Measurements from ENCODE around the gene SYNRG. TPM values are rescaled to one million over a fixed set of nuclear protein-coding genes. Genes with fewer than 3 reads are reported as not detected.

The SYNRG gene
- total RNA-seq, 1 experiment from 2014 or later: 40.5 TPM

DNA sequence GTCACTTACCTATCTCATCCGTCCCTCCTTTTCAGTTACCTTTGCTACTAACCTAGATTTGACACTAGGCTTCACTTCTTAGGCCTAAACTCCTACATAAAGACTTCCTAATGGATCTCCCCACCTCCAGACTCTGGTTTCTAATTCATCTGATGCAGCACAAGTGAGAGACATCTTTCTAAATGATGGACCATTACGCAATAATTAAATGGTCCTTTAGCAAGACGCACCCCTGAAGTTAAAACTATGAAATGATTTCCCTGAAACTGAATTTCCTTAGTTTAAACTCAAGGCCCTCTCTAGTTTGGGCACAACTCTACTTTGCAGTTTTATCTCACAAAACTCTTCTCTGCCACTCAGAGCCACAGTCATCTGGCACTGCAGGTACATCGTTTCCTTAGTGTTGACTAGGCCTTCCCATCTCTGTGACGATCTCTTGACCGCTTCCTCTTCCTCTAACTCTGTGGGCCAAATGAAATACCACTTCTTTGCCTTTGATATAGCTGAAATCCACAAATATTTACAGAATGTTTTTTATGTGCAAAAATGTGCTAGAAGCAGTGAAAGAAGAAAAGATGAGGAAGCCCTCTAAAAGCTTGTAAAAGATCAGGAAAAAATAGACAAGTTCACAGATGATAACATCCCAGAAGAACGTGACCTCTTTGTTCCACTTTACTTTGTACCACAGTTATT lies 3.3 kb downstream of the SYNRG start:
- TF ChIP-seq, protein P1, sequence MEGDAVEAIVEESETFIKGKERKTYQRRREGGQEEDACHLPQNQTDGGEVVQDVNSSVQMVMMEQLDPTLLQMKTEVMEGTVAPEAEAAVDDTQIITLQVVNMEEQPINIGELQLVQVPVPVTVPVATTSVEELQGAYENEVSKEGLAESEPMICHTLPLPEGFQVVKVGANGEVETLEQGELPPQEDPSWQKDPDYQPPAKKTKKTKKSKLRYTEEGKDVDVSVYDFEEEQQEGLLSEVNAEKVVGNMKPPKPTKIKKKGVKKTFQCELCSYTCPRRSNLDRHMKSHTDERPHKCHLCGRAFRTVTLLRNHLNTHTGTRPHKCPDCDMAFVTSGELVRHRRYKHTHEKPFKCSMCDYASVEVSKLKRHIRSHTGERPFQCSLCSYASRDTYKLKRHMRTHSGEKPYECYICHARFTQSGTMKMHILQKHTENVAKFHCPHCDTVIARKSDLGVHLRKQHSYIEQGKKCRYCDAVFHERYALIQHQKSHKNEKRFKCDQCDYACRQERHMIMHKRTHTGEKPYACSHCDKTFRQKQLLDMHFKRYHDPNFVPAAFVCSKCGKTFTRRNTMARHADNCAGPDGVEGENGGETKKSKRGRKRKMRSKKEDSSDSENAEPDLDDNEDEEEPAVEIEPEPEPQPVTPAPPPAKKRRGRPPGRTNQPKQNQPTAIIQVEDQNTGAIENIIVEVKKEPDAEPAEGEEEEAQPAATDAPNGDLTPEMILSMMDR (IDR thresholded peaks at IDR 0.05; ENCODE audit: insufficient read depth in 1 of 2, low read depth in 1 of 2, low read length in 1 of 2, severe bottlenecking in 1 of 2, unreplicated experiment in 1 of 2): no peak
- Mint-ChIP-seq H3K27ac (ENCODE audit: unreplicated experiment) (no peak overlapping the region), H3K4me3 (ENCODE audit: unreplicated experiment) (no peak overlapping the region), H3K27me3 (ENCODE audit: insufficient read depth, unreplicated experiment) (no peaks in the 10 kb centered on the region), H3K4me1 (ENCODE audit: low read depth, unreplicated experiment) (no peaks in the 10 kb centered on the region), H3K36me3 (ENCODE audit: insufficient read depth, unreplicated experiment) (peaks cover 36% of the 10 kb centered on the region), H3K9me3 (ENCODE audit: unreplicated experiment) (no peaks in the 10 kb centered on the region)
- Histone ChIP-seq H3K27me3 (replicated peaks; ENCODE audit: control insufficient read depth, insufficient read depth, low read length) (no peaks in the 10 kb centered on the region), H3K4me3 (ENCODE audit: low read depth, low read length) (no peak overlapping the region), H3K4me1 (0 out of 2 replicates have a peak, but pooled peaks cover 3% of the 10 kb centered on the region), H3K36me3 (ENCODE audit: control insufficient read depth, insufficient read depth, low read length) (no peaks in the 10 kb centered on the region; the same call in none of the 2 replicates), H3K9me3 (no peaks in the 10 kb centered on the region)
- no TSS peak for BruUV-seq (replicated peaks)
- ChIA-PET CTCF (no interaction called here), POLR2A (no interaction called here)
- DNase-seq: no peak
- intact Hi-C loops (cut with micrococcal nuclease; ENCODE audit: unreplicated experiment): no loop called here

DNA sequence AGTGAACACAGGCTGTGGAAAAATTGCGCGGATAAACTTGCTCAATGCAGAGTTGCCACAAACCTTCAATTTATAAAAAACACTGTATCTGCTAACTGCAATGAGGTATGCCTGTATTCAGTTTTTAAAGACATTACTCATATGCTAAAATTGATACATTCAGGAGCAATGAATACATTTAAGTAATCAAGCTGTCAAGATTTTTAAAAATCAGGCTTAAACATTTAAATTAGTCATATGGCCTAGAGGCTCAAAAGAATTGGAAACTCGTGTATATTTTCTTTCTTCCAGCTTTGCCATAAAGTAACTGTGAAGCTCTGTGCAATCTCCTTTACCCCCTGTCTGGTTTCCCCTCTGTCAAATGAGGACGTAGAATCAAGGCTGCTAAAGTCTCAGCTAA lies 4.1 kb downstream of the SYNRG start:
- H3K9me3 Mint-ChIP-seq (ENCODE audit: unreplicated experiment): no peaks in the 10 kb centered on the region
- POLR2A ChIA-PET: no interaction called here
- no peaks in the 10 kb centered on the region for H3K9me3 ChIP-seq
- DNase-seq: no peak
- H3K4me3 ChIP-seq (ENCODE audit: low read depth, low read length): no peak overlapping the region
- no peaks in the 10 kb centered on the region; the same call in none of the 2 replicates for H3K36me3 ChIP-seq (ENCODE audit: control insufficient read depth, insufficient read depth, low read length)
- intact Hi-C loops (cut with micrococcal nuclease; ENCODE audit: unreplicated experiment): no loop called here
- no TSS peak for BruUV-seq (replicated peaks)
- no peaks in the 10 kb centered on the region for H3K27me3 ChIP-seq (replicated peaks; ENCODE audit: control insufficient read depth, insufficient read depth, low read length)
- no peaks in the 10 kb centered on the region for H3K27me3 Mint-ChIP-seq (ENCODE audit: insufficient read depth, unreplicated experiment)
- no peak overlapping the region for H3K4me3 Mint-ChIP-seq (ENCODE audit: unreplicated experiment)
- TF ChIP-seq, protein P1 (IDR thresholded peaks at IDR 0.05; ENCODE audit: insufficient read depth in 1 of 2, low read depth in 1 of 2, low read length in 1 of 2, severe bottlenecking in 1 of 2, unreplicated experiment in 1 of 2): no peak
- no peaks in the 10 kb centered on the region for H3K4me1 Mint-ChIP-seq (ENCODE audit: low read depth, unreplicated experiment)
- no peaks in the 10 kb centered on the region for H3K4me1 ChIP-seq
- CTCF ChIA-PET: no interaction called here
- H3K36me3 Mint-ChIP-seq (ENCODE audit: insufficient read depth, unreplicated experiment): peaks cover 33% of the 10 kb centered on the region
- H3K27ac Mint-ChIP-seq (ENCODE audit: unreplicated experiment): no peak overlapping the region

DNA sequence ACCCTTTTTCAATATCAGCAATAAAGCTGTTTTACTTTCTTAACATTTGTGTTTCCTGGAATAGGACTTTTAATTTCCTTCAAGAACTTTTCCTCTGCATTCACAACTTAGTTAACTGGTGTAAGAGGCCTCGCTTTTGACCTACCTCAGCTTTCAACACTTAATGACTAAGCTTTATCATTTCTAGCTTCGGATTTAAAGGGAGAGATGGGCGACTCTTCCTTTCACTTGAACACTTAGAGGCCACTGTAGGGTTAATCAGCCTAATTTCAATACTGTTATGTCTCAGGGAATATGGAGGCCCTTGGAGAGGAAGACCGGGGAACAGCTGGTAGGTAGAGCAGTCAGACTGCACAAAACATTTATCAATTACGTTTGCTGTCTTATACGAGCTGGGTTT lies 4.7 kb downstream of the SYNRG start:
- Mint-ChIP-seq H3K4me3 (ENCODE audit: unreplicated experiment) (no peak overlapping the region), H3K36me3 (ENCODE audit: insufficient read depth, unreplicated experiment) (peaks cover 28% of the 10 kb centered on the region), H3K4me1 (ENCODE audit: low read depth, unreplicated experiment) (no peaks in the 10 kb centered on the region), H3K27me3 (ENCODE audit: insufficient read depth, unreplicated experiment) (no peaks in the 10 kb centered on the region), H3K27ac (ENCODE audit: unreplicated experiment) (no peak overlapping the region), H3K9me3 (ENCODE audit: unreplicated experiment) (no peaks in the 10 kb centered on the region)
- H3K27me3 ChIP-seq (replicated peaks; ENCODE audit: control insufficient read depth, insufficient read depth, low read length): no peaks in the 10 kb centered on the region
- H3K36me3 ChIP-seq (ENCODE audit: control insufficient read depth, insufficient read depth, low read length): no peaks in the 10 kb centered on the region; the same call in none of the 2 replicates
- DNase-seq: no peak
- intact Hi-C loops (cut with micrococcal nuclease; ENCODE audit: unreplicated experiment): no loop called here
- no peaks in the 10 kb centered on the region for H3K9me3 ChIP-seq
- no peaks in the 10 kb centered on the region for H3K4me1 ChIP-seq
- TF ChIP-seq, protein P1 (IDR thresholded peaks at IDR 0.05; ENCODE audit: insufficient read depth in 1 of 2, low read depth in 1 of 2, low read length in 1 of 2, severe bottlenecking in 1 of 2, unreplicated experiment in 1 of 2): no peak
- no peak overlapping the region for H3K4me3 ChIP-seq (ENCODE audit: low read depth, low read length)
- no TSS peak for BruUV-seq (replicated peaks)
- ChIA-PET CTCF (no interaction called here), POLR2A (no interaction called here)

Data from Caco-2 (cell line).